CD14-positive monocyte (primary cell): Measurements from ENCODE around the gene RAB11FIP2. TPM values are rescaled to one million over a fixed set of nuclear protein-coding genes. Genes with fewer than 3 reads are reported as not detected.
A peak's percentile ranks its signal among the peaks of the same experiment; 100 is the strongest.

Experiments
- DNase-seq, 3 donors: peaks; one replicate each; pipeline ENCODE4 v3.0.0-alpha.2; 2011 to 2022
- H2AFZ ChIP-seq: 2 replicates; pipeline ENCODE4 v1.6.0; 2012; ENCODE audit warnings: mild to moderate bottlenecking, low read depth, low read length, inconsistent platforms; ENCODE audit not compliant: insufficient read depth, poor library complexity, severe bottlenecking
- H3K27ac ChIP-seq, 2 donors: 1 replicate in 1 of 2; 2 replicates in 1 of 2; pipeline ENCODE4 v1.5.1; 2012 to 2013; ENCODE audit warnings: low read length in 2 of 2, control low read depth in 1 of 2, inconsistent platforms in 1 of 2, low read depth in 1 of 2, mild to moderate bottlenecking in 1 of 2
- H3K27me3 ChIP-seq, 2 donors: one replicate each; pipeline versions ENCODE4 v1.6.0 to v1.6.1; 2011 to 2013; ENCODE audit warnings: low read length in 2 of 2; ENCODE audit not compliant: control insufficient read depth in 2 of 2, insufficient read depth in 2 of 2
- H3K36me3 ChIP-seq, 2 donors: replicated peaks in 1 of 2; 1 replicate in 1 of 2; 2 replicates in 1 of 2; pipeline versions ENCODE4 v1.5.1 to v1.6.1; 2012 to 2013; ENCODE audit warnings: low read length in 2 of 2, control low read depth in 1 of 2, inconsistent platforms in 1 of 2, mild to moderate bottlenecking in 1 of 2; ENCODE audit not compliant: insufficient read depth in 2 of 2, control insufficient read depth in 1 of 2
- H3K4me1 ChIP-seq, 2 donors: 1 replicate in 1 of 2; 2 replicates in 1 of 2; pipeline versions ENCODE4 v1.5.1 to v1.6.1; 2012 to 2013; ENCODE audit warnings: low read length in 2 of 2, control low read depth in 1 of 2, inconsistent platforms in 1 of 2, mild to moderate bottlenecking in 1 of 2, moderate library complexity in 1 of 2; ENCODE audit not compliant: insufficient read depth in 2 of 2, control insufficient read depth in 1 of 2
- H3K4me2 ChIP-seq: replicated peaks from 2 replicates; pipeline ENCODE3; 2012; ENCODE audit warnings: low read length, moderate library complexity, mild to moderate bottlenecking; ENCODE audit not compliant: poor library complexity, severe bottlenecking; ENCODE audit errors: extremely low read depth
- H3K4me3 ChIP-seq, 3 experiments: fragments of 200-600 bp in 1 of 3; sonication (generic) in 1 of 3; replicated peaks in 1 of 3; 1 replicate in 2 of 3; 2 replicates in 1 of 3; pipeline ENCODE4 v1.5.1; 2011 to 2013; ENCODE audit warnings: low read length in 3 of 3, mild to moderate bottlenecking in 3 of 3, control low read depth in 2 of 3, low read depth in 2 of 3, inconsistent platforms in 1 of 3, moderate library complexity in 1 of 3
- H3K79me2 ChIP-seq: 2 replicates; pipeline ENCODE4 v1.6.0; 2012; ENCODE audit warnings: mild to moderate bottlenecking, control low read depth, inconsistent platforms, low read length, moderate library complexity; ENCODE audit not compliant: insufficient read depth
- H3K9ac ChIP-seq: 2 replicates; pipeline ENCODE4 v1.6.0; 2017; ENCODE audit warnings: low read length, mild to moderate bottlenecking; ENCODE audit not compliant: insufficient read depth, poor library complexity, severe bottlenecking
- H3K9me3 ChIP-seq, 2 donors: replicated peaks in 1 of 2; 1 replicate in 1 of 2; 2 replicates in 1 of 2; pipeline versions ENCODE4 v1.5.1 to v1.6.1; 2012 to 2013; ENCODE audit warnings: low read length in 2 of 2, control low read depth in 1 of 2; ENCODE audit not compliant: control insufficient read depth in 1 of 2, insufficient read depth in 1 of 2
- H4K20me1 ChIP-seq: 2 replicates; pipeline ENCODE4 v1.6.0; 2012; ENCODE audit warnings: mild to moderate bottlenecking, low read length, control low read depth, moderate library complexity; ENCODE audit not compliant: insufficient read depth
- H3K27ac Mint-ChIP-seq, 7 donors: one replicate each; pipeline ENCODE4 v1.8.0; 2020; ENCODE audit warnings: mild to moderate bottlenecking in 7 of 7, mixed read lengths in 7 of 7, moderate library complexity in 6 of 7, inconsistent platforms in 2 of 7
- H3K27me3 Mint-ChIP-seq, 3 donors: one replicate each; pipeline ENCODE4 v1.8.0; 2021 to 2022; ENCODE audit warnings: low read depth in 3 of 3, mild to moderate bottlenecking in 3 of 3, mixed read lengths in 3 of 3, moderate library complexity in 3 of 3, inconsistent platforms in 1 of 3
- H3K36me3 Mint-ChIP-seq, 2 donors: one replicate each; pipeline ENCODE4 v1.8.0; 2020; ENCODE audit warnings: mixed read lengths in 2 of 2, inconsistent platforms in 1 of 2, mild to moderate bottlenecking in 1 of 2
- H3K4me1 Mint-ChIP-seq: one replicate; pipeline ENCODE4 v1.8.0; 2020; ENCODE audit warnings: mild to moderate bottlenecking, mixed read lengths
- H3K4me3 Mint-ChIP-seq, 2 donors: one replicate each; pipeline ENCODE4 v1.8.0; 2020; ENCODE audit warnings: mild to moderate bottlenecking in 2 of 2, mixed read lengths in 2 of 2, moderate library complexity in 1 of 2
- H3K9me3 Mint-ChIP-seq, 7 donors: one replicate each; pipeline ENCODE4 v1.8.0; 2020 to 2022; ENCODE audit warnings: mixed read lengths in 7 of 7, mild to moderate bottlenecking in 6 of 7, moderate library complexity in 6 of 7, inconsistent platforms in 2 of 7
- CTCF ChIP-seq: fragments of 200-600 bp; IDR thresholded peaks from one replicate; pipeline ENCODE4 v1.8.0; 2022; ENCODE audit warnings: antibody characterized with exemption, mild to moderate bottlenecking
- WGBS: methylation state at CpG from one replicate; pipeline ENCODE4 v1.1.5; 2013; ENCODE audit warnings: missing lambda C conversion rate; ENCODE audit not compliant: insufficient coverage; 5-methylcytosine and 5-hydroxymethylcytosine counted together
- intact Hi-C, 2 donors: fragments of 100-400 bp; cut with micrococcal nuclease; formaldehyde crosslinking; loops; one replicate each; pipeline versions ENCODE4 v1.15.0 to v1.15.1; 2023
- polyA minus RNA-seq: library from RNA; depleted of rRNA, polyadenylated mRNA; stranded (reverse); fragments of >200 nt; gene quantifications from 2 replicates; pipeline ENCODE4 v1.2.3, GENCODE V29; 2012
- polyA plus RNA-seq, 3 donors: library from polyadenylated mRNA; depleted of rRNA in 1 of 3; unstranded in 2 of 3; stranded (reverse) in 1 of 3; fragments of 300-500 nt in 2 of 3; fragments of >200 nt in 1 of 3; fragmentation: Illumina TruSeq in 2 of 3; gene quantifications; 1 replicate in 2 of 3; 2 replicates in 1 of 3; pipeline ENCODE4 v1.2.3, GENCODE V29; 2012 to 2021
- total RNA-seq, 12 experiments: library from RNA in 1 of 12; stranded (reverse) in 1 of 12; fragments of 120-200 nt in 1 of 12; gene quantifications; one replicate each; pipeline ENCODE4 v1.2.4 and lab custom pipeline; 2013 to 2026; ENCODE audit warnings: mixed read lengths in 6 of 12, inconsistent platforms in 1 of 12

RAB11FIP2 gene, protein sequence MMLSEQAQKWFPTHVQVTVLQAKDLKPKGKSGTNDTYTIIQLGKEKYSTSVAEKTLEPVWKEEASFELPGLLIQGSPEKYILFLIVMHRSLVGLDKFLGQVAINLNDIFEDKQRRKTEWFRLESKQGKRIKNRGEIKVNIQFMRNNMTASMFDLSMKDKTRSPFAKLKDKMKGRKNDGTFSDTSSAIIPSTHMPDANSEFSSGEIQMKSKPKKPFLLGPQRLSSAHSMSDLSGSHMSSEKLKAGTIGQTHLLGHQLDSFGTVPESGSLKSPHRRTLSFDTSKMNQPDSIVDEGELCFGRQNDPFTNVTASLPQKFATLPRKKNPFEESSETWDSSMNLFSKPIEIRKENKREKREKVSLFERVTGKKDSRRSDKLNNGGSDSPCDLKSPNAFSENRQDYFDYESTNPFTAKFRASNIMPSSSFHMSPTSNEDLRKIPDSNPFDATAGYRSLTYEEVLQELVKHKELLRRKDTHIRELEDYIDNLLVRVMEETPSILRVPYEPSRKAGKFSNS
- 29.7 TPM for total RNA-seq (2013)
- polyA plus RNA-seq (1 to 10 TPM; 3.5 to 6.7 (median 5.4) TPM), polyA minus RNA-seq (3.6 and 4.5 TPM in 2 replicates), total RNA-seq (lab: John Stamatoyannopoulos, UW) (28.0 to 49.3 (median 35.7) reads per million in 11 experiments)

DNA sequence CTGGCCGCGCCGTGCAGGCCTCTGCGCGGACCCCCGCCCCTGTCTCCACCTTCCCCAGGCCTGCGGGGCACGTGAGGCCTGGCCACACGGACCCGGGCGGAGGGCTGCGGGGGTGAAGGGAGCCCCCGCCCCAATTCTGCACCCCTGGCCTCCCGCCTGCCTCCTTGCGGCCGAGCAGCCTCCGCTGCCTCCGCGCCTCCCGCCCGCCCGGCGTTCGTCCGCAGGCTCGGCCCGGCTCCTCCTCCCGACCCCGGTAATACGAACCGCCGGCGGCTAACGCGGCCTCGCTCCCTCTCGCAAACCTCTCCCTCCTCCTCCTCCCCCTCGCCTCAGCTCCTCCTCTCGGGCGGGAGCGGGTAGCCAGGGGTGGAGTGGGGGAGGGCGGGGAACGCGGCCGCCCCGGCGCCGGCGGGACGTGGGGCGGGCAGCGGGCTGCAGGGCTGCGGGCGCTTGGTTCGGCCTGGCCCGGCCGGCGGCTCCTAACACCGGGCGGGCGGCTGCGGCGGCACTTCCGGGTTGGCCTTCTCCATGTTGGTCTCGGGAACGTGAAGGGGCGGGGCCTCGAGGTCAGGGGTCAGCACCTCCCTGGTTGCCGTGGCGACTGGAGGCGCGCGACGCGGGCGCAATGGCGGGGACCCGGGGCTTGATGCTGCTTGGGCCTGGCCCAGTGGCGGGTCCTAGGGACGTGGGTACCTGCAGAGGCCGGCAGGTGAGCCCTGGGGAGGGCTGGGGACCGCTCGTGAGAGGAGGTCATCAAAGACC, at the start of gene RAB11FIP2:
TSS of gene RAB11FIP2 (minus strand) at position 547 of the 762 bp plus-strand sequence. CDS start 778 bp downstream, outside the sequence.
- H3K27me3 ChIP-seq, result no peaks in the 10 kb centered on the region
- no peak for TF ChIP-seq CTCF
- no peaks in the 10 kb centered on the region for H3K9me3 ChIP-seq
- intact Hi-C loops, result loop anchor here in 1 of 2 donors (2.0 to 10.0 kb wide), 3 partner anchors 22 to 672 kb away; partner anchors contain the start of genes FAM204A and PDZD8
- H2AFZ ChIP-seq, result peak within 1 kb of the TSS; percentile 89
- H4K20me1 ChIP-seq, result peaks cover 15% of the 10 kb centered on the region
- Mint-ChIP-seq H3K4me3 (peak within 1 kb of the TSS; percentile 85 to 94), H3K36me3 (no peaks in the 10 kb centered on the region), H3K27me3 (no peaks in the 10 kb centered on the region), H3K4me1 (peaks cover 32% of the 10 kb centered on the region), H3K27ac (peak within 1 kb of the TSS; percentile 60 to 89 (median 82)), H3K9me3 (no peaks in the 10 kb centered on the region)
- H3K4me2 ChIP-seq, result peak within 1 kb of the TSS; percentile 82
- H3K36me3 ChIP-seq, result no peaks in the 10 kb centered on the region
- peaks cover 16 to 20% of the 10 kb centered on the region in 2 donors for H3K4me1 ChIP-seq
- peak within 1 kb of the TSS; percentile 89 for H3K9ac ChIP-seq
- WGBS, result under 1% methylated on average over 69 of the region's 83 CpGs
- peak within 1 kb of the TSS; percentile 50 to 84 for H3K27ac ChIP-seq
- peaks cover 49% of the 10 kb centered on the region for H3K79me2 ChIP-seq
- H3K4me3 ChIP-seq, result peak within 1 kb of the TSS; percentile 69 to 87 (median 81)
- peak; percentile 90 to 92 (median 90) for DNase-seq

DNA sequence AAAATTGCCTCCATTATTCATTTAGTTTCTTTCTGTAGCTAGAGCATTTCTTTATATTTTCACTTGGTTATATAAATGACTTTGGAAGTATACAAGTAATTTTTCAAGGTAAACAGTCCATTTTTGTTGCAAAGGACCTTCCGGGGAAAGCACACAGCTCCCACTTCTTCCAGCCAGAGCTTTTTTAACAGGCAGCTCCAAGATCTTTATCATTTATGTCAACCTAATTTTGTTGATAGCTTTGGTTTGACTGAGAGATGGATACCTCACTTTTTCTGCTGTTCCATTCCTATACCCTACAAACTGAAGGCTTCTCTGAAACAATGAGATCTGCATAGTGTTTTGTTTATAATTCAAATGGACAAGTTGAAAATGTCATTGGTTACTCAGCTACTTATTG, 49.3 kb upstream of the RAB11FIP2 start:
- no peak for TF ChIP-seq CTCF
- Histone ChIP-seq H4K20me1 (no peaks in the 10 kb centered on the region), H3K27ac (no peak overlapping the region), H3K27me3 (no peaks in the 10 kb centered on the region), H3K9me3 (no peaks in the 10 kb centered on the region), H3K4me1 (no peaks in the 10 kb centered on the region), H3K4me2 (no peak overlapping the region), H2AFZ (no peak overlapping the region), H3K4me3 (no peak overlapping the region), H3K79me2 (no peaks in the 10 kb centered on the region), H3K36me3 (no peaks in the 10 kb centered on the region), H3K9ac (no peak overlapping the region)
- peaks cover 0 to 3% (median 2%) of the 10 kb centered on the region in 3 donors for H3K27me3 Mint-ChIP-seq
- peaks cover 0 to 6% (median 0%) of the 10 kb centered on the region in 7 donors for H3K9me3 Mint-ChIP-seq
- DNase-seq, result no peak
- H3K4me1 Mint-ChIP-seq, result no peaks in the 10 kb centered on the region
- H3K36me3 Mint-ChIP-seq, result no peaks in the 10 kb centered on the region
- whole genome bisulfite sequencing, result no CpG with 5 or more reads among the region's 1 CpG
- intact Hi-C loops, result no loop called here
- H3K4me3 Mint-ChIP-seq, result no peak overlapping the region
- H3K27ac Mint-ChIP-seq, result no peak overlapping the region
